ENCODE measurements around the gene STRBP. TPM values are rescaled to one million over a fixed set of nuclear protein-coding genes. Genes with fewer than 3 reads are reported as not detected.

Gene STRBP
- total and polyA plus RNA-seq, 12 donors, result 10.5 to 22.2 (median 13.8) TPM

DNA sequence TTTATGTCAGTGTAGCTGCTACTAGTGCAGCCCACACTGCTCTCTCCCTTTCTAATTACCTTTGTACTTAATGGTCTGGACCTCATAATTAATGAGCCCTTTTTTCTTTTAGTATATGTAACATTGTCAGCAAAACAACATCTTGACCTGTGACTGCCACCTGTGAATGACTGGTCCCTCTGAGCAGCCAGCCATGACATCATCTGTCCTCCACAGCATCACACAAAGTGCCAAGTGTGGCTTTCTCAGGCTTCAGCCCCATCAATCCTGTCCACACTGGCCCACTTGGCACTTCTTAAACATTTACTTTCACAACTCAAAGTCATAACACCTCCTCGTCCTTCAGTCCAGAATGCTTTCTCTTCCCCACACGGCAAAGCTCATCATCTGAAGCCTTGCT, 130.2 kb downstream of the STRBP start:
- no peaks in the 10 kb centered on the region for H3K9me3 ChIP-seq
- DNase-seq, result no peak
- H3K27me3 ChIP-seq, result no peaks in the 10 kb centered on the region
- WGBS, 2 donors, result 91 to 93% methylated on average over 2 of the region's 2 CpGs
- no peak for ATAC-seq
- peaks cover 0 to 27% (median 0%) of the 10 kb centered on the region in 9 donors for H3K36me3 ChIP-seq
- intact Hi-C loops (cut with DNase I), result no loop called here
- H3K4me1 ChIP-seq, result no peaks in the 10 kb centered on the region
- no peak overlapping the region for H3K4me3 ChIP-seq
- H3K27ac ChIP-seq, result no peak overlapping the region
- TF ChIP-seq, protein P1, sequence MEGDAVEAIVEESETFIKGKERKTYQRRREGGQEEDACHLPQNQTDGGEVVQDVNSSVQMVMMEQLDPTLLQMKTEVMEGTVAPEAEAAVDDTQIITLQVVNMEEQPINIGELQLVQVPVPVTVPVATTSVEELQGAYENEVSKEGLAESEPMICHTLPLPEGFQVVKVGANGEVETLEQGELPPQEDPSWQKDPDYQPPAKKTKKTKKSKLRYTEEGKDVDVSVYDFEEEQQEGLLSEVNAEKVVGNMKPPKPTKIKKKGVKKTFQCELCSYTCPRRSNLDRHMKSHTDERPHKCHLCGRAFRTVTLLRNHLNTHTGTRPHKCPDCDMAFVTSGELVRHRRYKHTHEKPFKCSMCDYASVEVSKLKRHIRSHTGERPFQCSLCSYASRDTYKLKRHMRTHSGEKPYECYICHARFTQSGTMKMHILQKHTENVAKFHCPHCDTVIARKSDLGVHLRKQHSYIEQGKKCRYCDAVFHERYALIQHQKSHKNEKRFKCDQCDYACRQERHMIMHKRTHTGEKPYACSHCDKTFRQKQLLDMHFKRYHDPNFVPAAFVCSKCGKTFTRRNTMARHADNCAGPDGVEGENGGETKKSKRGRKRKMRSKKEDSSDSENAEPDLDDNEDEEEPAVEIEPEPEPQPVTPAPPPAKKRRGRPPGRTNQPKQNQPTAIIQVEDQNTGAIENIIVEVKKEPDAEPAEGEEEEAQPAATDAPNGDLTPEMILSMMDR (IDR thresholded peaks at IDR 0.05), result no peak

DNA sequence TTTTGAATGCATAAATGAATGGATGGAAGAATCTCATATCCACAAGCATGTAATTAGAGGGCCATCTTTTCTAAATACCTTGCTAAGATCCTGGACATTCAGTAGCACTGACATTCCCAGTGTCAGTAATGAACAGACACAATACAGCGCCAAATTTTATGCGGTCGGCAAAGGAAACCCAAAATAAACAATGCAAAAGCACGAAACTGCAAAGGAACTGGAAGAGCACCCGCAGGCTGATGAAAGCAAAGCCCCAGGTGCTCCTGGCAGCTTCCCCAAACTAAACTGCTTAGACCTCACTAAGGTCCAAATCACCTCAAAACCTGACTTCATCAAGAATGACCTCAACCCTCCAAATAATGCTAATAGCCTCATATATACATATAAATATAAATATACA, 133.0 kb downstream of the STRBP start:
- Histone ChIP-seq H3K9me3 (no peaks in the 10 kb centered on the region), H3K27me3 (no peaks in the 10 kb centered on the region), H3K36me3 (peaks cover 0 to 49% (median 3%) of the 10 kb centered on the region in 9 donors), H3K27ac (no peak overlapping the region), H3K4me3 (no peak overlapping the region), H3K4me1 (no peaks in the 10 kb centered on the region)
- TF ChIP-seq, protein P1 (IDR thresholded peaks at IDR 0.05), result no peak
- 85 to 91% methylated on average over 5 of the region's 5 CpGs for whole genome bisulfite sequencing, 2 donors
- DNase-seq, result no peak
- intact Hi-C loops (cut with DNase I), result no loop called here
- ATAC-seq, result no peak

DNA sequence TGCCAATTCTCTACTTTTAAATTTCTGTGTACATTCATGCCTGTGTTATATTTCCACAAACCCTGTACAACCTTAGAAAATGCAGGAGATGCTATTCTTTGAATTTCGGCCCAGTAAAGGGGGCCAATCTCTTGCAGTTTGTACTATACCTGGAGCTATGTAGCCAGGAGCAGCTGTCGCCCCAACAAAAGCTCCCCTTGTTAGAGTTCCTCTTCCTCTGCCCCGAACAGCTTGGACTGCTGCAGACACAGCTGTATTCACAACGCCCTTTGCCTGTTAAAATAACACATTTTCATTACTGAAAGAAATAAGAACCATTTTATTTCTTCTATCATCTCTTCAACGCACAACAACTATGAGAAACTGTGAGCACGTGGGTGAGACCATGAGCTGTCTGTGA, 135.7 kb downstream of the STRBP start:
- intact Hi-C loops (cut with DNase I), result no loop called here

DNA sequence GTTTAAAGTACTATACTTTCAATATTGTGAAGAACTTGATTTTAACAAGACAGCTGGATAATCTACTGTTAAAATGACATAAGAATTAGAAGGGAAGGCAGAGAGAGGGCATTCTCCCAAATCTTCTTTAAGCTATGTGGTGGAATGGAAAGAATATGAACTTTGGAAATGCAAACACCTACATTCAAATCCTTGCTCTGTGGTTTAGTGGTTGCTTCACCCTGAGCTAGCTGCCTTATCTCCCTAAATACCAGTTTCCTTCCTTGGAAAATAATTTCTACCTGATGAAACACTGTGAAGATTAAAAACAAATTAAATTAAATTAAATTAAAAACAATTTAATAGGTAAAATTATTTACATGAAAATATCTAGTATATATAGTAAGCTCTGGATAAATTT, 136.4 kb downstream of the STRBP start:
- peaks cover 0 to 65% (median 3%) of the 10 kb centered on the region in 9 donors for H3K36me3 ChIP-seq
- H3K27ac ChIP-seq, result no peak overlapping the region
- H3K4me3 ChIP-seq, result no peak overlapping the region
- no peaks in the 10 kb centered on the region for H3K27me3 ChIP-seq
- intact Hi-C loops (cut with DNase I), result no loop called here
- no peak for DNase-seq
- TF ChIP-seq, protein P1 (IDR thresholded peaks at IDR 0.05), result no peak
- ATAC-seq, result no peak
- H3K4me1 ChIP-seq, result no peaks in the 10 kb centered on the region
- H3K9me3 ChIP-seq, result no peaks in the 10 kb centered on the region

More for the DNA sequence above, 135.7 kb downstream of the STRBP start:
- ATAC-seq (no peak), DNase-seq (no peak)
- TF ChIP-seq, protein P1 (IDR thresholded peaks at IDR 0.05), result no peak
- WGBS, 2 donors, result 94 to 96% methylated on average over 6 of the region's 6 CpGs
- Histone ChIP-seq H3K27me3 (no peaks in the 10 kb centered on the region), H3K9me3 (no peaks in the 10 kb centered on the region), H3K4me1 (no peaks in the 10 kb centered on the region), H3K27ac (no peak overlapping the region), H3K36me3 (peaks cover 0 to 59% (median 3%) of the 10 kb centered on the region in 9 donors), H3K4me3 (no peak overlapping the region)

All from heart right ventricle (tissue), 16 donors.